GM18507 (cell line): Measurements from ENCODE around the gene PRLR.
A peak's percentile ranks its signal among the peaks of the same experiment; 100 is the strongest.
"Not testable (repeated sequence)": the region's sequence is repeated elsewhere in the genome, so short reads cannot be mapped to it uniquely, and the experiment has no call there.

ENCODE experiments used
- DNase-seq: peaks from one replicate; pipeline ENCODE4 v3.0.0; 2011; ENCODE audit warnings: low read depth; ENCODE audit not compliant: insufficient read length; ENCODE audit errors: extremely low spot score
- FAIRE-seq: peaks from 2 replicates; lab custom pipeline; 2011; peaks lifted over from hg19 to GRCh38; lab: Jason Lieb, UNC

PRLR gene

DNA sequence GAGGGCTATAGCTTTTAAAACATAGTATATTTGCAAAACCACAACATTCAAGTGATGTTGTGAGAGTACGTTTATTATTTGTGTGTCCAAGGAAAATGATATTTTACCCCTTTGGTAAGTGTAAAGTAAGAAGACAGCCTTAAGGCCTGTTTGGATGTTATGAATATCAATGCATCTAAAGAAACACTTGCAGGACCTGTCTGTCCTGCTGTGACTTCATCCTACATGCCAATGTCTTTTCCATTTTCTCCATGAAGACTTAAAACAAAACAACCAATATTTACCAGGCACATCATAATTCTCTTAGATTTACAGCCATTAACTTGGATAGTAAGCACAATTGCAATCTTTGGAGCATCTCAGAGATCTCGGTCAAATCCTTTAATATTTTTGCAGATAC, 29.0 kb downstream of the PRLR start:
- FAIRE-seq (no peak), DNase-seq (no peak)

DNA sequence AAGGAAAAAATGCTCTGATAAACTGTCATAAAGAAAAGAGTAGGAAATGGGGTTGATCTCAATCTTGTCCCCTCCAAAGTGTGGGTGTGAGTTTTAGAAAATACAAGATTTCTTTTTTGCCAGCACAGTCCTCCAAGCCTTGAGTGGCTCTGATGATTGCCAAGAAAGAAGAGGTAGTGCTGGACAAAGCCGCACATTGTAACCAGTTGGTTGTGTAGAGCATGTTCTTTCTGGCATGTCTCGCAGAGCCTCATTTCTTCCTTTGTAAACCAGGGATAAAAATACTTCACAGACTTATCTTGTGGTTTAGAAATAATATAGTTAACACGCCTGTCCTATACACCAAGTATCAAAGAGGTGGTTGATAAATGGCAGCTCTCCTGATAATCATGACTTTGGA, 30.4 kb downstream of the PRLR start:
- no peak for DNase-seq
- FAIRE-seq = no peak

DNA sequence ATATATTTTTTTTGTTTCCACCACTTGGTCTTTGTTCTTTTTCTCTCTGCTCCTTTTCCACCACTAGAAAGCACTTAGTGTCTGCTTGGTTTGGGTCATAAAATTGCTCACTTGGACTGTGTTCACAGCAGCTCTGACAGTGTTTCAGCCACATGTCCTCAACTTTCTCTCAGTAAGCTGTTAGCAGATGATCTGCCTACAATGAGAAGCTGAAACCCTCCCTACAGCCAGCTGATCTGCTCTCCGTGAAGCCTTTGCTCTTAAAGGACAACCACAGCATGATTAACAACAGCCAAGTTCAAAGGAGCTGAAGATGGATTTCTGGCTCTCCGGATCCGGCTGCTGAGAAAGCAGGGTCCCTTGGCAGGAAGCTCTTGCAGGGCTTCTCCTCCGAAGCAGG, 31.6 kb downstream of the PRLR start:
- no peak for DNase-seq
- no peak for FAIRE-seq

DNA sequence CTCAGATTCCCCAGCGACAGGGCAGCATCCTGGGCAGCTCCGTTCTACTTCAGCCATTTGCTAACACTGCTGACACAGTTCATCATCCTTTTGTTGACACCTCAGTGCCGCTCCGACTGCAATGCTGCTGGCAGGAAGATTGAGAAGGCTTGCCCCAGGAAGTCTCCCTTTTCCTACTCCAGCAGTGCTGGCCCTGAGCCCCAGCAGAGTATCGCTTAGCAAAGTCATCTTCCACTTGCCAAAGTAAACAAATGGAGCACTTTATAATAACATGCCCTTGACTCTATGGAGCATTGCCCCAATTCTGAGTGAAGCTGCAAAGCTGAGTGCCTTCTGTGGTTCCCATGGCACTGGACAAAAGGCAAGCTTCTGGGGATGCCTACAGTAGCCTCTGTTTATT, 32.2 kb downstream of the PRLR start:
- no peak for DNase-seq
- no peak for FAIRE-seq

DNA sequence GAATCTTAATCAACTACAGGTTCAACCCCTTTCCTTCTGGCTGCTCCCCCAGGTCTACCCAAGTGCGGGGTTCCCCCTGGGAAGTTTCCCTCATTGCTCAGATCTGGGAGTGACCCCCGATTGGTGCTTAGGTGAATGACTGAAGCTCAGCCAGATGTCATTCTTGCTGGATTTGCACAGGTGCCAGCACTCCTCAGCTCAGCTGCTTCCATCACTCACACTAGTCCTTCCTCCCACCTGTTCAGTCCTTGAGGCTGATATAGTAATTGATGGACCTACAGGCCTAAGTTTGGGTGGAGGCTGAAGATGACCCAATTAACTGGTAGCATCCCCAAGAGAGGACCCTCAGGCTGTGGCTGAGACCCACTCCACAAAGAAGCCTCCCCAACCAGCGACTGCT, 32.9 kb downstream of the PRLR start:
- DNase-seq = no peak
- no peak for FAIRE-seq

DNA sequence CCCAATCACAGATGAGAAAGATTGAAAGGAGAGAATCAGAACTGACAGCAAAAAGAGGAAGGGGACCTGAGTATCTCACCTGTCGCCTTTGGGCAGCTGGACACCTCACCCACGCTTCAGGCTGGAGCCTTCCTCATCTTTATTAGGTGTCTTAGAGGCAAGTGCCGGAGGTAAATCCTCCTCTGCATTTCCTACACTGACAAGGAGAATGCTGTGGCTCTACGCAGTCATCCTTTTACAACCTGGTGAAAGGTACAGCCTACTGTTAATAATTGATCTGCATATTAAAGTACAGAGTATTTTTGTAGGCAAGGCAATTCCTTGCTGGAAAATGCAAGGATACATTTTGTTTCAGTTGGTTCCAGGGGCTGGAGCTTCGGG, 34.8 kb downstream of the PRLR start:
- FAIRE-seq = no peak
- no peak for DNase-seq

DNA sequence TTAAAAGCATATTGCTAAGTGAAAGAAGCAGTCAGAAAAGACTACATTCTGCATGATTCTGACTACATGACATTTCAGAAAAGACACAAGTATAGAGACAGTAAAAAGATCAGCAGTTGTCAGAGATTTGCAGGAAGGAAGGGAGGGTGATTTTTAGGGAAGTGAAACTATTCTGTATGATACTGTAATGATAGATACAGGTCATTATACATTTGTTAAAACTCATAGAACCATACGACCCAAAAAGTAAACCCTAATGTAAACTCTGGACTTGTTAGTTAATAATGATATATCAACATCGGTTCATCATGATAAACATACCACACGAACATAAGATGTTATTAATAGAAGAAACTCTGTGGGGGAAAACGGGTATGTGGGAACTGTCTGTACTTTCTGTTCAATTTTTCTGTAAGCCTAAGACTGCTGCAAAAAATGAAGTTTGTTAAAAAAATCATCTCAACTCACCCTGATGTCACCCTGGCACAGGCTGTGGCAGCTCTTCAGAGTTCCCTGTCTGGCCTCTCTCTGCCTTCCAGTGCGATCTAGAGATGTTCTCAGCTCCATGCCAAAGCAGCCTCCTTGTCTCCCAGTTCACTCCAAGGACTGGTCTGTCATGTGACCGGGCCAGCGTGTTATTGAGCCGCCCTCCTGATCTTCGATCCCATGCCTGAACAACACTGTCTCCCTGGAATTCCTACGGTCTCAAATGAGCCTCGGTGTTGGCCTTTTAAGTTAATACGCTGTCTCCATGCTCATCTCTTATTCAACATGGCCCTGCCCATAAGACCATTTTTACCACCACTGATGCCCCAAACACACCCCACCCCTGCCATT, 35.4 kb downstream of the PRLR start:
- DNase-seq (no peak), FAIRE-seq (peak; percentile 84)

DNA sequence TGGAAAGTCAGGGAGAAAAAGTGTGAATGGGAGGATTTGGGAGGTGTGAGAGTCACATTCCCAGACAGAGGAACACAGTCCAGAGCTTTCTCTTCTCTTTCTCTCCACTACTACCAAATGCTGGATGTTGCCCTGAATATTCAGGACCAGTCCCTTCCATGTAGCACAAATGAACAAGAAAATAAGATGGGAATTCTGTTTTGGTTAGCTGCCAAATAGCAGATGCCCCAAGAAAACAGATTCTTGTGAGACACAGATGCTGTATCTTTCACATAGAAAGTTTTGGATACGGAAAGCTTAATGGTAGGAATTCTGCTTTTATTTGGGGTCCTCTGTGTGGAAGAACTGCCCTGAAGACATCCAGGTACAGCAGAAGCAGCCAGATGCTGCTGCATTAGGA, 37.8 kb downstream of the PRLR start:
- FAIRE-seq (no peak), DNase-seq (no peak)

DNA sequence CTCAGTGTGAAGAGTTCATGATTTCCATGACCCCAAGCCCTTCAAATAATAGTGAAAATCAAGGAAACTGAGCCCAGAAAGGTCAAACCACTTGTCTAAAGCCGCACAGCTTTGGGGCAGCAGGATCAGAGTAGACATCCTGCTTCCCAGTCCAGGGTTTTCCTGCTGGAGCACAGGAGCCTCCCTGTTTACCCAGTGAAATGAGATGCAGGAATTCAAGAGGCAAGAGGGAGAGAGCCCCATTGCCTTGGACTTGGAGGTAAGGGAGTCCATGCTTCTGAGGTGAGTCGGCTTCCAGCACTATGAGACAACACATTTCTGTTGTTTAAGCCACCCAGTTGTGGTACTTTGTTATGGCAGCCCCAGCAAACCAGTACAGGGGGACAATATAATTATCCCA, 40.5 kb downstream of the PRLR start:
- FAIRE-seq, DNase-seq: not testable (repeated sequence)

DNA sequence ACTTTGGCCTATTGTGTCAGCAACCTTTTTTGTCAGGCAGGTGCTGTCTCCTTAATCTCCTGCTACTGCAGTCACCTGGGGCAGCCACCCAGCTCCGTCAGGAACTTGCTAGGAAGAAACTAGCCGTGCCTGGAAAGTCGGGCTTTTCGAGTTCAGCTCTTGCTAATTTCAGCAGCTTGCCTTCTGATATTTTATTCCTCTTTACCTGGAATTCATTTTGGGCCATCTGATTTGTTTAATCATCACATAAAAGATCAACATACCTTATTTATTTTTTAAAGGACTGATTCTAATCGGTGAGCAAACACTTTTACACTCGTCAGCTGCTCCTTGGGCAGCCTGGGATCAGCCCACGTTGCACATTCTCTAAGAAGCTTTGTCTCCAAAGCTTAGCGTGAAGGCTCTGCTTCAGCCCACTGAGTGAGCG, 42.2 kb downstream of the PRLR start:
- DNase-seq = no peak
- FAIRE-seq = no peak

DNA sequence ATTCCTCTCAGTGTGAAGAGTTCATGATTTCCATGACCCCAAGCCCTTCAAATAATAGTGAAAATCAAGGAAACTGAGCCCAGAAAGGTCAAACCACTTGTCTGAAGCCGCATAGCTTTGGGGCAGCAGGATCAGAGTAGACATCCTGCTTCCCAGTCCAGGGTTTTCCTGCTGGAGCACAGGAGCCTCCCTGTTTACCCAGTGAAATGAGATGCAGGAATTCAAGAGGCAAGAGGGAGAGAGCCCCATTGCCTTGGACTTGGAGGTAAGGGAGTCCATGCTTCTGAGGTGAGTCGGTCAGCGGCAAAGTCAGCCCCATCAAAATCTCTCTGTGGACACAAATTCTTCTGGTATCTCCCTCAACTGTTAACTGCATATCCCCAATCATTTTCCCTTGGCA, 42.7 kb downstream of the PRLR start:
- DNase-seq, FAIRE-seq: not testable (repeated sequence)

DNA sequence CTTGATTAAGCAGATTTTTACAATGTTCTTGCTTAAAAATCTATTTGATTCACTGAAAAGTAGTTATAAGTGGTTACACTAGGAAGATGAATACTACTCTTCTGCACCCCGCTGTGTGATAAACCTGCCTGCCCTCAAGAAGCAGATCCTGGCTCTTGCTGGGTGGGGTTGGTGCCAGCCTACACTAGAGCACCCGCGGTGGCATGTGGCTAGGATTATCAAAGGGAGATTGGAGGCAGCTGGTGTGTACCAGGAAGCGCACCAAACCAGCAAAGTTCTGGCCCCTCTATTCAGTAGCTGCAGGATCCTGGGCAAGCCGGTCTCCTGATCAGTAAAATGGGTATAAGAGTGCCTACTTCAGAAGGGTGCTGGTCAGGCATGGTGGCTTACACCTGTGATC, 43.5 kb downstream of the PRLR start:
- DNase-seq (no peak), FAIRE-seq (no peak)

DNA sequence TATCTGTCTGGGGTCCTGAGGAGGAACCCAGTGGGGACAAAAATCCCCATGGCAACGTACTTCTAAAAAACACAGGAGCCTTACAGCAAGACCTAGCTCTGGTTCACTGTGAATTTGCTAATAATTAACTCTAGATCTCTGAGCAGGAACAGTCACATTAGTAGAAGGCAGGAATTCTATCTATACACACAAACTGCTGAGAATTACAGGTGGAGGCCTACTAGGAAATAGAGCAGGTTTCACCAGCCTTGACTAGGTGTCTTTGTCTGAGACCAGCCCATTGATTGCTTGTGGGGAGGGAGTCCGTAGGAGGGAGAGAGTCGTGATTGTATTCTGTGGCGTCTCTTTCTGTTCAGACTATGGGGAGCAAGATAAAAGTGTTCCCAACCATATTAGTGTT, 44.8 kb downstream of the PRLR start:
- FAIRE-seq = no peak
- no peak for DNase-seq

DNA sequence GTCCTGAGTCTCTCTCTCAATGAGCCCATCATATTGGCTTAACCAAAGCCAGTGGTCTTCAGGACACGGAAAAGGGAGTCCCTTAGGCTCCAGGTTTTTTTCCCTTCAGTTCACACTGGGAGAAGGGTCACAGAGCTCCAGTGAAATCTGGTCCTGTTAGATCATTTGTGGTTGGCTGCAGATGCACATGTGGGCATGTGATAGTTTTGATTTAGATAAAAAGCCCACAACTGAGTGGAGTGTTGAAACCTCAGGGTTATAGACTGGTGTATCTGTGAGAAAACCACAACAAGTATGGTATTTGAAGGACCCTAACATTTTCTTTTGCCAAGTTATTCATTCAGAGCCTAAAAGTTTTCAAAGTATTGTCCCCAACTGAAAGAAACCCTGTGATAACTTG, 46.7 kb downstream of the PRLR start:
- no peak for DNase-seq
- FAIRE-seq = no peak

DNA sequence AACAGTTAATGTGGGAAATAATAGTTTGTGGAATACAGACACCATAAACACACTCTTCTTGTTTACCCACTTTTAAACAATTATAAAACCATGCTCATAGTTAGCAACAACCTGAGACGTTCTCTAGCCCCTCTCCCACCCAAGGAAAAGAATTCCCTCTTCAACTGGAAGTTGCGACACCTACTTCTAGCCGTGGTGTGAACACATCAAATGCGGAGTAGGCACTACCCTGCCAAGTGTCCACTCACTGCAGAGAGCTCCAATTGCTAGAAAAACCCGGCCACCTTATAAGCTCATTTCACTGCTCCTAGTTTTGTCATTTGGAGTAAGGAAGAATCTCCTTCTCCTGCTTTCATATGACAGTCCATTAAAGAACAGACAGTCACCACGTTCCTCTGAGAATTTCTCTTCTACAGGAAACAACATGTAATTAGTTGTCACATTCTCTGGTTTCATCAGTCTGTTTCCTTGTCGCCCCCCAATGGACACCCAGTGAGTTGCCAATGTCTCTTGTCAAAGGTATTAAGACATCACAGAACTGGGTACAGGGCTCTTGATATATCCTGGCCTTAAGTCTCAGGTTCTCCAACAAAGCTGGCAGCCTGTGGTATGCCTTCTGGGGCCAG, 47.3 kb downstream of the PRLR start:
- DNase-seq (no peak), FAIRE-seq (no peak)

DNA sequence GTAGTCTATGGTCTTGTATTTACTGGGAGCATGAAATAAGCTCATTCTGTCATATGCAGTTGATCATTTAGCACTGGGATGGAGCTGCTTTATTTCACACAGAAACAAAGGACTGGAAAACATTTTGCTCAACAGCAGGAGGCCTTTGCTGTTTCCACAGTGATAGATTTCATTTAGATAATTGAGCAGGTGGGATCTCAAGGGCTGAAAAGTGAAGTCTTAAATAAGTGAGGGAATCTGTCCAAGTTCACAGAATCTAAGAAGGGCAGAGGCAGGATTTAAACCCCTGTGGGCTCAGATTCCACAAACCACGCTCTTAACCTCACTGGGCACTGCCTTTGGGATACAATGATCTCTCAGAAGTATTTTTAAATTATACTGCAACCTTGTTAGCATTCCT, 47.8 kb downstream of the PRLR start:
- no peak for DNase-seq
- FAIRE-seq = no peak

DNA sequence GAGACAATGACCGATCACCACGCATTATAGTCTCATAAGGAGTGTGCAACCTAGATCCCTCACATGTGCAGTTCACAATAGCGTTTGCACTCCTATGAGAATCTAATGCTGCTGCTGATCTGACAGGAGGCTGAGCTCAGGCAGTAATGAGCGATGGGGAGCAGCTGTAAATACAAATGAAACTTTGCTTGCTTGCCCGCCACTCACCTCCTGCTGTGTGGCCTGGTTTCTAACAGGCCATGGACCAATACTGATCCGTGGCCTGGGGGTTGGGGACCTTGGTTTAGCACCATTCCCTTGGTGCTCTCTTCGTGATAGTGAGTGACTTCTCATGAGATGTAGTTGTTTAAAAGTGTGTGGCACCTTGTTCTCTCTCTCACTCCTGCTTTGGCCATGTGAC, 50.2 kb downstream of the PRLR start:
- DNase-seq (no peak), FAIRE-seq (no peak)

DNA sequence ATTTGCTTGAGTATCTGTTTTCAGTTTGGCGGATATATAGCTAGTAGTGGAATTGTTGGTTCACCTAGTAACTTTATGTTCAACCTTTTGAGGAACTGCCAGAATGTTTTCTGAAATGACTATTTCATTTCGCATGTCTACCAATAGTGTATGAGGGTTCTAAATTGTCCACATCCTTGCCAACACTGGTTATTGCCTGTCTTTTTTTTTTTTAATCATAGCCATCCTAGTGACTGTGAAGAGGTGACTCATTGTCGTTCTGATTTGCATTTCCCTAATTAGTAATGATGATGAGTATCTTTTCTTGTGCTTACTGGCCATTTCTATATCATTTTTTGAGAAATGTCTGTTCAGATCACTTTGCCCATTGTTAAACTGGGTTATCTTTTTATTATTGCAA, 52.5 kb downstream of the PRLR start:
- FAIRE-seq = no peak
- no peak for DNase-seq

DNA sequence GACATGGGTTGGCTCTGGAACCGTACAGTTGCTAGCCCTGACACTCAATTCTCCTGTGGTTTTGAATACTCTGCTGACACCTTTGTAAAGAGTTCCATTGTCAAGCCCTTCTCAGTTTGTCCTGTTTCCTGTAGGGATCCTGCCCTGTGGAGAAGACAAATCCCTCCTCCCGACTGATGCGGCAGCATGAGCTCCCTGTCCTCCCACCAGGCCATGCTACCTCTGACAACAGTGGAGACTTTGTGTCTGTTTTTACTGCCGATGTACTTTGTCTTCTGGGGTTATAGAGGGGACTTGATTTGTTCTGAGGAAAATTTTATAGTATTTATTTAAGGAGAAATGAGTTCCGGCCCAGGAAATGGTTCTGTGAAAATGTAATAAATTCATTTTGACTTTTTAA, 57.8 kb downstream of the PRLR start:
- no peak for FAIRE-seq

DNA sequence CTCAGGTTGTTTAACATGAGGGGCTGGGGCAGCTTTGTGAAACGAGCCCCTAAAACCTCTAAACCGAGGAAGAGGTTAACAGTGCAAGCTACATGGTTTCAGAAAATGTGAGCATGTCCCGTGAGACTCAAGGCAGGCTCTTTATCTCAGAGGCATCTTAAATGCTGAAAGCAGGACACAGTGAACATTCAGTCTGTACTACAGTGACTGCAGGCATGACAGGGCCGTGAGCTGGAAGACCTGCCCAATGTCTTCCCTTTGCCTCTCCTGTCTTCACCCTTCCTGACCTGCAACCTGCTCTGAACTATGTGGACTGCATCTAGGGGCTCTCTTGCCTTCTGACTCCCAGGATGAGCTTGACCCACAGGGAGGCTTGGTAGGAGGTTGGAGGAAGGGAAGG, 58.3 kb downstream of the PRLR start:
- DNase-seq (no peak), FAIRE-seq (no peak)

More for the DNA sequence above, 57.8 kb downstream of the PRLR start:
- no peak for DNase-seq

DNA sequence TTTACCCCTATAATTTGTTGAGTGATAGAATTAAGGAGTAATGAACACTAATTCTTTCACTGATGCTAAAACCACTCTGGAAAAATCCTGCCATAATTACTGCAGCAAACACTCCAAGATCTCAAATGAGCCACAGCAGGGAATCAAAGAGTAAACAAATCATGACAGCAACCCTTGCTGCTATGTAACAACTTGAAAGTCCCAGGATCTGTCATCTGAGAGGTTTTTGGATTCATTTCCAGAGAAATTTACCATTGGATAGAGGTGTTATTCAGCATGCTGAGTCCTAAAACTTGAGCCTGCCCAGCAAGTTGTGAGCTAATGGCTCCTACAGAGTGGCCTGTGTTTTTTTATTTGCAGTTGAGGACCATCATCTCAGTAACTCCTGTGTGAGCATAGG, 59.2 kb downstream of the PRLR start:
- FAIRE-seq = no peak

More for the DNA sequence above, 59.2 kb downstream of the PRLR start:
- no peak for DNase-seq
